ENCODE results near the gene KLHL22.

- TF ChIP-seq CTCF (conservative IDR thresholded peaks at IDR 0.05) = no peak
- no peak for TF ChIP-seq EZH2 (IDR thresholded peaks at IDR 0.05; ENCODE audit: low read depth)
Observed at GRCh38 chr22:20517841-20518592, 22.4 kb upstream of the KLHL22 start.

All from PC-9 (cell line).